HEK293 (cell line): ENCODE measurements around the gene USP6.

ENCODE experiments used
- CTCF ChIP-seq: fragments of 450-650 bp; formaldehyde crosslinking; IDR thresholded peaks from 2 replicates; pipeline ENCODE4 v1.5.1; 2016; ENCODE audit warnings: missing biosample characterization, missing genetic modification characterization
- ZNF274 ChIP-seq, 2 experiments: fragments of 200-500 bp in 1 of 2; fragments of 450-650 bp in 1 of 2; sonication (Bioruptor generic) in 1 of 2; formaldehyde crosslinking in 1 of 2; IDR thresholded peaks; 2 replicates each; pipeline versions ENCODE4 v1.5.1 to v1.6.1; 2014 to 2016; ENCODE audit warnings: borderline replicate concordance in 1 of 2, inconsistent platforms in 1 of 2, low read length in 1 of 2, missing biosample characterization in 1 of 2, missing genetic modification characterization in 1 of 2

GRCh38 chr17:5211458-5211857 is 95.6 kb downstream of the USP6 start:
- no peak for TF ChIP-seq ZNF274 (IDR thresholded peaks at IDR 0.05; ENCODE audit: low read length)
- TF ChIP-seq ZNF274 (tag by site-specific recombination; IDR thresholded peaks at IDR 0.05; ENCODE audit: borderline replicate concordance) = no peak
- TF ChIP-seq CTCF = no peak
